Glutamatergic neuron (in vitro differentiated cells): ENCODE measurements around the gene APOLD1. TPM values are rescaled to one million over a fixed set of nuclear protein-coding genes. Genes with fewer than 3 reads are reported as not detected.
"Not testable (repeated sequence)": the region's sequence is repeated elsewhere in the genome, so short reads cannot be mapped to it uniquely, and the experiment has no call there.

Experiments used
- DNase-seq: peaks from one replicate; pipeline ENCODE4 v3.0.0; 2022
- H3K27ac Mint-ChIP-seq: one replicate; pipeline ENCODE4 v1.8.0; 2020; ENCODE audit warnings: mild to moderate bottlenecking, mixed read lengths, inconsistent platforms; ENCODE audit not compliant: unreplicated experiment
- H3K27me3 Mint-ChIP-seq: one replicate; pipeline ENCODE4 v1.8.0; 2020; ENCODE audit warnings: mild to moderate bottlenecking, moderate library complexity, mixed read lengths, inconsistent platforms; ENCODE audit not compliant: unreplicated experiment
- H3K36me3 Mint-ChIP-seq: one replicate; pipeline ENCODE4 v1.8.0; 2020; ENCODE audit warnings: mild to moderate bottlenecking, mixed read lengths, inconsistent platforms; ENCODE audit not compliant: unreplicated experiment
- H3K4me1 Mint-ChIP-seq: one replicate; pipeline ENCODE4 v1.8.0; 2020; ENCODE audit warnings: mild to moderate bottlenecking, low read depth, mixed read lengths, inconsistent platforms; ENCODE audit not compliant: unreplicated experiment
- H3K4me3 Mint-ChIP-seq: one replicate; pipeline ENCODE4 v1.8.0; 2020; ENCODE audit warnings: mild to moderate bottlenecking, mixed read lengths, inconsistent platforms; ENCODE audit not compliant: unreplicated experiment
- H3K9me3 Mint-ChIP-seq: one replicate; pipeline ENCODE4 v1.8.0; 2020; ENCODE audit warnings: mild to moderate bottlenecking, moderate library complexity, mixed read lengths, inconsistent platforms; ENCODE audit not compliant: unreplicated experiment
- CTCF ChIP-seq: fragments of 200-600 bp; sonication (generic); IDR thresholded peaks from one replicate; pipeline ENCODE4 v1.5.0; 2021; ENCODE audit not compliant: partially characterized antibody, unreplicated experiment
- long read RNA-seq: library from polyadenylated mRNA; unstranded; transcript quantifications from one replicate; pipeline ENCODE4 v2.0.0, GENCODE V29; 2020; ENCODE audit not compliant: unreplicated experiment
- total RNA-seq: library from RNA; stranded (reverse); fragmentation: NEBNext Ultra II Directional; extraction: Animal tissue kit (Norgen Biotek cat#: 25700); gene quantifications from one replicate; pipeline ENCODE4 v1.2.1, GENCODE V29; 2021; ENCODE audit not compliant: unreplicated experiment

Gene APOLD1
- 0.86 TPM for total RNA-seq
- long read RNA-seq, partial matches to known transcripts, result 1 of 2 reads
- long read RNA-seq, other reads (novel, unspliced or antisense), result 1 of 2 reads

DNA sequence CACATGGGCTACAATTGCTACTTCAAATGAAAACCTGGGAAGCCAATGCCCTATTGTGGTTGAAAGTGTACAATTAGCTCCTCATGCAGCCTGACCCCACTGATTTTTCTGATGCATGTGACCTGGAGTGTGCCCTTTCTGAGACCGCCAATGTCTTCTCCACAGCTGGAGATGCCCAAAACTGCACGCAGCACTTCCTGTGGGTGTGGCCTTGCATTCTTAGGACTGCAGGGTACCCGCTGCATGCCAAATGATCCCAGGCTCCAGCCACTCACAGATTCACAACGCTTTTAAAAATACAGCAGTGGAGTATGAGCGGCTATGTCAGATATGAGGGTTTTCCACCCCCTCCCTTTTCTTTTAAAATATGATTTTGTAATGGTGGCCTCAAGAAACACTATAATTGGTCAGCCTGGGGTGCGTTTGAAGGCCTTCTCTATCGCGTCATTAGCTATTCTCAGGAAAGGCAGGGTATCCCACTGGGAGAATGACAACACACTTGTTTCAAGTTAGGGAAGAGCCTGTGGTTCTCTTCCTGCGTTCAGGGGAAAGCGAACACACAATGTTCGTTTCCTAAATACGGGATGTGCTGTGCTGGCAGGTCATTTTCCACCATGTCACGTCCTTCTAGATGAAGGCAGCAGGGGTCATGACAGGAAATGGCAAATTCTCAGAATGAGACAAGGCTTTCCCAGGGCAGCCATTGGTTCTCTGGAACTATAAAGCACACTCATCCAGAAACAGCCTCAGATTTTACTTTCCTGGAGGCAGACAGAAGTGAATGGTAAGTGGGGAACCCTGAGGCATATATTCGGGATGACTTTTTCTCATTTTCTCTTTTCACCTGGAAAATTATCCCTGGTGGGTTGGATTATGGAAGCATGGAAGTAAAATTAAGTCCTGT lies at the start of gene APOLD1:
Gene APOLD1 (plus strand): TSS at position 749 of the 904 bp plus-strand sequence. CDS start 33 bp downstream, at position 782.
- DNase-seq, result no peak
- TF ChIP-seq CTCF, result no peak
- peak within 1 kb of the TSS; percentile 78 for H3K4me3 Mint-ChIP-seq
- H3K27me3 Mint-ChIP-seq, result peaks cover 5% of the 10 kb centered on the region
- peaks cover 5% of the 10 kb centered on the region for H3K36me3 Mint-ChIP-seq
- H3K27ac Mint-ChIP-seq, result no peak within 1 kb of the TSS
- H3K9me3 Mint-ChIP-seq, result peaks cover 1% of the 10 kb centered on the region
- H3K4me1 Mint-ChIP-seq, result peaks cover 6% of the 10 kb centered on the region

- no peaks in the 10 kb centered on the region for H3K4me1 Mint-ChIP-seq
- peak; percentile 52 for TF ChIP-seq CTCF
- H3K36me3 Mint-ChIP-seq, result no peaks in the 10 kb centered on the region
- no peak for DNase-seq
- H3K27ac Mint-ChIP-seq, result peak overlapping the region; percentile 22
- H3K4me3 Mint-ChIP-seq, result no peak overlapping the region
- peaks cover 2% of the 10 kb centered on the region for H3K27me3 Mint-ChIP-seq
- peaks cover 2% of the 10 kb centered on the region for H3K9me3 Mint-ChIP-seq
Measured at GRCh38 chr12:12736759-12737676, 48.4 kb upstream of the APOLD1 start.

DNA sequence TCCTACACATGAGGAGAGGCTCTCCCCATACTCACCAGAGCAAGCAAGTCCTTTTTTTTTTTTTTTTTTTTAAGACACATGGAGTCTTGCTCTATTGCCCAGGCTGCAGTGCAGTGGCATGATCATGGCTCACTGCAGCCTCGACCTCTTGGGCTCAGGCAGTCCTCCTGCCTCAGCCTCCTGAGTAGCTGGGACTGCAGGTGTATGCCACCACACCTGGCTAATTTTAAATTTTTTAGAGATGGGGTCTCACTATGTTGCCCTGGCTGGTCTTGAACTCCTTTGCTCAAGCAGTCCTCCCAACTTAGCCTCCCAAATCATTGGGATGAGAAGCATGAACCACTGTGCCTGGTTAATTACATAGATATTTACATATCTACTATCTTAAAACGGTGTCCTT lies 47.3 kb upstream of the APOLD1 start:
- DNase-seq, H3K27me3 Mint-ChIP-seq, H3K4me3 Mint-ChIP-seq, H3K27ac Mint-ChIP-seq, H3K36me3 Mint-ChIP-seq, H3K9me3 Mint-ChIP-seq, H3K4me1 Mint-ChIP-seq: not testable (repeated sequence)

- TF ChIP-seq CTCF, result no peak
- no peak overlapping the region for H3K27ac Mint-ChIP-seq
- no peaks in the 10 kb centered on the region for H3K36me3 Mint-ChIP-seq
- H3K9me3 Mint-ChIP-seq, result peaks cover 2% of the 10 kb centered on the region
- peaks cover 3% of the 10 kb centered on the region for H3K27me3 Mint-ChIP-seq
- no peak overlapping the region for H3K4me3 Mint-ChIP-seq
- no peak for DNase-seq
- no peaks in the 10 kb centered on the region for H3K4me1 Mint-ChIP-seq
Measured at GRCh38 chr12:12741660-12742059, 43.8 kb upstream of the APOLD1 start.

DNA sequence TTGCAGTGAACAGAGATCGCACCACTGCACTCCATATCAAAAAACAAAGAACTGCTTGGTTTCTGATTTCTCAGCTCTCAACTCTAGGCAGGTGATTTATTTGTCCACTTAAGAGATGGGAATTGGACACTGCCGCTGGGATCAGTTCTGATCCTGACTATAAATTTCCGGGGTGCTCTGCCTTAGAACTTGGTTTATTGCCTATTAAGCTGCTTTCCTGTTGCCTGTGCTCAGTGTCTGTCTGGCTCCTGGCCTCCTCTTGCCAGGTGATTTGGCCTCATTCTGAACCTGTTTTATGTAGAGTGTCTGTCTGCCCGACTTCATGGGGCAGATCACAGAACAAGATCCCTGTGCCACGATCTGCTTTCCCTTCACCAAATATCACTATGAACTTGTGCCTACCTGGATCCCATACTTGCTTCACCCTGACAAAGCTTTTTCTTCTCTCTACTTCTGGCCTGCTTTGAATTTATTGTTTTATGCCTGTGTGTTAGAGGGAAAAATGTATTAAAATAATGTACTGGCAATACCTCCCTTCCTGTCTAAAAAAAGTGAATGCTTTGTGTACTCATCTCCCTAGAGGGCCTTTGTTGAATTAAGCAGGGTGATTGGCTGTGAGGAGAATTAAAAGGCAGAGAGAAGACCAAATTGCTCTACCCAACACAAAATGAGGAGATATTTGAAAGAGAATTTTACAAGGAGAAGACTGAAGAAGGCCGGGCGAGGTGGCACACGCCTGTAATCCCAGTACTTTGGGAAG lies 40.7 kb upstream of the APOLD1 start:
- H3K27me3 Mint-ChIP-seq, result peaks cover 4% of the 10 kb centered on the region
- H3K4me3 Mint-ChIP-seq, result no peak overlapping the region
- H3K9me3 Mint-ChIP-seq, result no peaks in the 10 kb centered on the region
- DNase-seq, result no peak
- no peaks in the 10 kb centered on the region for H3K36me3 Mint-ChIP-seq
- no peak for TF ChIP-seq CTCF
- no peaks in the 10 kb centered on the region for H3K4me1 Mint-ChIP-seq
- H3K27ac Mint-ChIP-seq, result no peak overlapping the region
